ENCODE results near the gene ZCCHC14. TPM values are rescaled to one million over a fixed set of nuclear protein-coding genes. Genes with fewer than 3 reads are reported as not detected.

Gene ZCCHC14
- total and polyA plus RNA-seq, 2 of the 8 experiments (the other 6 are each of a cell fraction or from before 2014, with no cell fraction given): 8.2 to 28.2 TPM

DNA sequence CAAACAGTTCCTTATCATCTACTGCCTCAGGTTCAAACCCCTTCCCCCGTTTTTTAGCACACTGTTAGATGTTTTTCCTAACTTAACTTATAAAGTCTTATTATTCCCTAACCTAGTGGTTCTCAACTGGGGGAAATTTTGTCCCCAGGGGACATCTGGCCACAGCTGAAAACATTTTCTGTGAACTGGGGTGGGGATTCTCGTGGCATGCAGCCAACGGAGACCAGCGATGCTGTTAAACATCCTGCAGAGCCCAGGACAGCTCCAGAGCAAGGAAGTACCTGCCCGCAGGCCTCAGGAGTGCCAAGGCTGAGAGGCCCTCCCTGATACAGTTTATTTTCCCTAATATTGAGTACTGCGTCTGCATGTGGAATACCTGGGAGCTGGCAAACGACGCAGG, 24.3 kb downstream of the ZCCHC14 start:
- H2BK5ac ChIP-seq (ENCODE audit: low read depth, low read length): no peak overlapping the region
- no peak overlapping the region for H2BK120ac ChIP-seq (replicated peaks; ENCODE audit: low read depth, low read length)
- no peaks in the 10 kb centered on the region for H3K9me3 ChIP-seq (ENCODE audit: insufficient read depth in 2 of 2, low read depth in 1 of 2, low read length in 1 of 2)
- no peaks in the 10 kb centered on the region; a peak in 1 of 8 replicates for H3K36me3 ChIP-seq (ENCODE audit: control insufficient read depth in 2 of 4, insufficient read depth in 4 of 4, low read length in 3 of 4)
- H4K8ac ChIP-seq (ENCODE audit: extremely low read depth, insufficient read depth, low read length): no peak overlapping the region
- no peak overlapping the region for H2AFZ ChIP-seq (ENCODE audit: low read length)
- H3K23ac ChIP-seq (ENCODE audit: insufficient read length): no peak overlapping the region
- no peaks in the 10 kb centered on the region for H3K27me3 ChIP-seq (replicated peaks in 1 of 4; ENCODE audit: control insufficient read depth in 3 of 4, extremely low read depth in 1 of 4, insufficient read depth in 3 of 4, low read length in 3 of 4)
- H3K4me2 ChIP-seq (ENCODE audit: insufficient read depth in 1 of 2, low read depth in 2 of 2, low read length in 2 of 2): no peak overlapping the region
- H3K14ac ChIP-seq (ENCODE audit: insufficient read length): no peak overlapping the region
- no peak for FAIRE-seq
- no peak overlapping the region for H4K91ac ChIP-seq (replicated peaks; ENCODE audit: insufficient read length, low read length)
- no peak overlapping the region for H3K56ac ChIP-seq (replicated peaks; ENCODE audit: insufficient read length, low read depth, low read length)
- peaks cover 16% of the 10 kb centered on the region for H3K79me1 ChIP-seq (ENCODE audit: low read depth, low read length)
- H4K20me1 ChIP-seq (replicated peaks in 1 of 2; ENCODE audit: control insufficient read depth in 1 of 2, insufficient read depth in 2 of 2, low read length in 2 of 2): peaks cover 6 to 18% of the 10 kb centered on the region in 2 experiments
- no peak overlapping the region for H2BK15ac ChIP-seq (ENCODE audit: low read length)
- H3K9ac ChIP-seq (replicated peaks in 1 of 4; ENCODE audit: extremely low read depth in 1 of 4, low read depth in 3 of 4, low read length in 3 of 4): no peak overlapping the region
- H3K27ac ChIP-seq (ENCODE audit: low read depth, low read length): no peak overlapping the region
- no peaks in the 10 kb centered on the region for H3K23me2 ChIP-seq (ENCODE audit: low read depth, low read length)
- peaks cover 0 to 73% of the 10 kb centered on the region in 2 experiments; a peak in 2 of 4 replicates for H3K79me2 ChIP-seq (ENCODE audit: control insufficient read depth in 1 of 2, insufficient read depth in 2 of 2, low read length in 2 of 2)
- peaks cover 3 to 7% (median 5%) of the 10 kb centered on the region in 4 experiments; a peak in 6 of 7 replicates for H3K4me1 ChIP-seq (replicated peaks in 1 of 4; ENCODE audit: control insufficient read depth in 3 of 4, insufficient read depth in 4 of 4, low read length in 3 of 4)
- DNase-seq (ENCODE audit: low read depth in 1 of 2, low spot score in 2 of 2): no peak
- H2AK5ac ChIP-seq (ENCODE audit: low read depth, low read length): no peak overlapping the region
- ChIA-PET POLR2A (ENCODE audit: partially characterized antibody) (no interaction called here), CTCF (ENCODE audit: partially characterized antibody) (interaction anchor here (1.2 to 2.3 kb wide), 2 partner anchors 48 to 74 kb away, joined by 3 to 6 read pairs; no protein-coding TSS in a partner anchor)
- H3K4ac ChIP-seq (replicated peaks; ENCODE audit: insufficient read length, low read depth, low read length): no peak overlapping the region
- 93% methylated on average over 8 of the region's 8 CpGs; no CpG with 5 or more reads in 1 of the 2 experiments for WGBS, 2 experiments (ENCODE audit: extremely low coverage in 1 of 2, insufficient coverage in 1 of 2, insufficient read length in 1 of 2, insufficient replicate concordance in 2 of 2, low coverage in 1 of 2, low lambda C conversion rate in 2 of 2, missing lambda C conversion rate in 1 of 2)
- H4K5ac ChIP-seq (ENCODE audit: insufficient read length, low read depth, low read length): no peak overlapping the region
- H3K18ac ChIP-seq (ENCODE audit: extremely low read depth, low read length): no peak overlapping the region
- no peak for TF ChIP-seq SP4 (IDR thresholded peaks at IDR 0.05; ENCODE audit: low read length)
- TF ChIP-seq FOSL1 (IDR thresholded peaks at IDR 0.05; ENCODE audit: insufficient read depth, low read depth, low read length): no peak
- H2BK12ac ChIP-seq (ENCODE audit: low read depth, low read length): no peak overlapping the region
- H3K4me3 ChIP-seq (ENCODE audit: extremely low read depth in 1 of 4, insufficient read depth in 2 of 4, low read depth in 3 of 4, low read length in 4 of 4): no peak overlapping the region
- no peak overlapping the region for H2BK20ac ChIP-seq (ENCODE audit: low read length)
